Sigmoid colon (tissue), 4 donors: ENCODE results near the gene TEKT4.

Source experiments
- CTCF ChIP-seq, 4 experiments: fragments of 450-650 bp in 3 of 4; fragments of 200-600 bp in 1 of 4; IDR thresholded peaks; one replicate each; pipeline ENCODE4 v1.5.1; 2016 to 2019; ENCODE audit warnings: antibody characterized with exemption in 4 of 4, mild to moderate bottlenecking in 3 of 4, moderate library complexity in 2 of 4
- EP300 ChIP-seq, 4 donors: sonication (generic); formaldehyde crosslinking; IDR thresholded peaks; one replicate each; pipeline ENCODE4 v1.6.1; 2017; ENCODE audit warnings: antibody characterized with exemption in 4 of 4
- POLR2A ChIP-seq, 2 donors: fragments of 450-650 bp; IDR thresholded peaks; one replicate each; pipeline ENCODE4 v1.6.1; 2016; ENCODE audit warnings: antibody characterized with exemption in 2 of 2, mild to moderate bottlenecking in 2 of 2, moderate library complexity in 2 of 2
- POLR2AphosphoS5 ChIP-seq, 4 donors: sonication (generic); formaldehyde crosslinking; IDR thresholded peaks; one replicate each; pipeline ENCODE4 v1.6.1; 2017; ENCODE audit warnings: antibody characterized with exemption in 4 of 4

GRCh38 chr2:94877129-94877528 lies 5.9 kb downstream of the TEKT4 start:
- no peak for TF ChIP-seq POLR2A (IDR thresholded peaks at IDR 0.05)
- TF ChIP-seq CTCF (IDR thresholded peaks at IDR 0.05): no peak
- TF ChIP-seq POLR2AphosphoS5 (IDR thresholded peaks at IDR 0.05): no peak
- no peak for TF ChIP-seq EP300 (IDR thresholded peaks at IDR 0.05)
